Gastroesophageal sphincter (tissue), 4 donors: ENCODE results near the gene CARD11. TPM values are rescaled to one million over a fixed set of nuclear protein-coding genes. Genes with fewer than 3 reads are reported as not detected.

Experiments used
- ATAC-seq: fragments of 150-250 bp; one replicate; pipeline ENCODE4 v1.9.1; 2016; ENCODE audit warnings: mild to moderate bottlenecking, moderate library complexity
- H3K27ac ChIP-seq, 4 donors: fragments of 200-600 bp; sonication (generic) in 3 of 4; 1 replicate in 3 of 4; 2 replicates in 1 of 4; pipeline ENCODE4 v1.5.1; 2016 to 2019
- H3K27me3 ChIP-seq: fragments of 200-600 bp; sonication (generic); one replicate; pipeline ENCODE4 v1.5.1; 2019
- H3K36me3 ChIP-seq, 2 donors: fragments of 200-600 bp; sonication (generic); one replicate each; pipeline ENCODE4 v1.5.1; 2019; ENCODE audit warnings: control low read depth in 1 of 2
- H3K4me1 ChIP-seq, 3 donors: fragments of 200-600 bp; sonication (generic); 1 replicate in 2 of 3; 2 replicates in 1 of 3; pipeline ENCODE4 v1.5.1; 2016 to 2019; ENCODE audit warnings: control low read depth in 2 of 3
- H3K4me3 ChIP-seq, 2 donors: fragments of 200-600 bp; sonication (generic); one replicate each; pipeline ENCODE4 v1.5.1; 2019; ENCODE audit warnings: mild to moderate bottlenecking in 1 of 2, moderate library complexity in 1 of 2
- H3K9me3 ChIP-seq, 3 donors: fragments of 200-600 bp; sonication (generic); one replicate each; pipeline ENCODE4 v1.5.1; 2017 to 2019; ENCODE audit warnings: control low read depth in 2 of 3
- EP300 ChIP-seq: sonication (generic); formaldehyde crosslinking; IDR thresholded peaks from one replicate; pipeline ENCODE4 v1.6.1; 2017; ENCODE audit warnings: antibody characterized with exemption, mild to moderate bottlenecking
- POLR2A ChIP-seq, 2 donors: fragments of 450-650 bp; IDR thresholded peaks; one replicate each; pipeline ENCODE4 v1.6.1; 2017; ENCODE audit warnings: antibody characterized with exemption in 2 of 2, mild to moderate bottlenecking in 2 of 2, moderate library complexity in 1 of 2
- POLR2AphosphoS5 ChIP-seq: sonication (generic); formaldehyde crosslinking; IDR thresholded peaks from one replicate; pipeline ENCODE4 v1.6.1; 2017; ENCODE audit warnings: antibody characterized with exemption
- WGBS, 2 donors: methylation state at CpG; one replicate each; pipeline ENCODE4 v1.1.5; 2018; ENCODE audit warnings: low coverage in 1 of 2; 5-methylcytosine and 5-hydroxymethylcytosine counted together
- total RNA-seq, 4 donors: library from RNA; depleted of rRNA; stranded (reverse); fragments of >200 nt; gene quantifications; one replicate each; pipeline ENCODE4 v1.1.0, GENCODE V29; 2016
- TF ChIP-seq, protein P1 (sequence below), 4 experiments: fragments of 200-600 bp in 2 of 4; fragments of 450-650 bp in 2 of 4; sonication (generic) in 1 of 4; IDR thresholded peaks; one replicate each; pipeline ENCODE4 v1.5.1; 2017 to 2019; ENCODE audit warnings: antibody characterized with exemption in 4 of 4, mild to moderate bottlenecking in 2 of 4, moderate library complexity in 2 of 4

CARD11 gene
- total RNA-seq, 4 donors from 2014 or later: 0.27 to 0.67 (median 0.45) TPM

DNA sequence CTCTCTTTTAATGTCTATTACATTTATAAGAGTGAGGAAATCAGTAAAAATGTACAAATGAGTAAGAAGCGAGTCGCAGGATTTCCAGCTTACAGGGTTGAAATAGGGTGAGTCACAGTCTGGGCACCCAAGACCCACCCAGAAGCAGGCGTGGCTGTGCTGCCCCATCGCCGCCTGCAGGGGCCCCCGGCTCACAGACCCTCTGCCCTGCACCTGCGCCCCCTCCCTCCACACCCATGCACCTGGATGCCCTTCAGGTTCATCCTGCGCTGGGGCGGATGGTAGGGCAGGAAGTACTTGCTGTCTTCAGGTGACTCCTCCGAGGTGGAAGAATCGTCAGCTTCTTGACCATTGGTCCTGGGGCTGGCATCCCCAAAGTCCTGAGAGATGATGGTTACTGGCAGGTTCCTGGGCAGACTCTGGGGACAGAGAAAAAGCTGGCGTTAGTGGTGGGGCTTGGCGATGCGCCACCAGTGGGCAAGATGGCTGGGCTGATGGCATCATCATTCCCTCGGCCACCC, 109.4 kb downstream of the CARD11 start:
- peaks cover 57% of the 10 kb centered on the region for H3K27me3 ChIP-seq
- no peaks in the 10 kb centered on the region for H3K4me1 ChIP-seq
- H3K9me3 ChIP-seq: no peaks in the 10 kb centered on the region
- 86% methylated on average over 1 of the region's 15 CpGs; no CpG with 5 or more reads in 1 of the 2 donors for WGBS, 2 donors
- ATAC-seq: no peak
- no peaks in the 10 kb centered on the region for H3K36me3 ChIP-seq
- H3K27ac ChIP-seq: no peak overlapping the region
- TF ChIP-seq EP300 (no peak), POLR2AphosphoS5 (no peak)
- no peak overlapping the region for H3K4me3 ChIP-seq

DNA sequence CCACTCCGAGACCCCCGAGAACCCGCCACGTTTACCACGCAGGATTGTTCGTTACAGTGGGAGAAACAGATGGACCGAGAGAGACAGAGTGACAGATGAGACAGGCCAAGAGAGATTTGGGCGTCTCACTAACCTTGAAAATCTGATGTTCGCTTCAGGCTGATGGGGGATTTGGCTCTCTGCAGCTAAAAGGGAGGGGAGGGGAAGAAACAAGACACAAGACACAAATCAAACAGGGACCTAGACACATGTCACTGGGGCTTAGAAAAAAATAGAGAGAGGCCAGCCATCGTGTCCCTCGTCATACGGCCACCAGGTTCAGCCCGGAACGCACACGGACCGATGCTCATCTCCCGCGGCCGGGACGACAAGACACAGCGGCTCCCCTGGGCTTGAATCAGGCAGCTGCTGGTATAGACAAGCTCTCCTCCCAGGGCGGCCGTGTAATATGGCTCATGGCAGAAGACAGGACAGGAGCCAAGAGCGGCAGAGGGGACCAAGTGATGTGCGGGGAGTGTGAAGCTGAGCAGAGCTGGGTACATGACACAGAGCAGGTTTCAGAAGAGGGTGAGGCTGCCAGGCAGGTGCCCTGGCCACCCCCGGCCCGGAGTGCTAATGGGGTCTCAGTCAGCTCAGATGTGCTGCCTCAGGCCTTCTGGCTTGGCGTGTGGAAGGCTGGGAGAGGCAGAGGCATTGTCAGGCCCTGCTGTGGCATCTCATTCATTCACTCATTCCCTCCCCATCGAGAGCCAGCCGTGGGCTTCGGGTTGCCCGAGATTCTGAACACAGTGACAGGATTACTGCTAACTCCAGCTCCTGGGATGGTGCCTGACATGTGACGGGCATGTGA, 111.0 kb downstream of the CARD11 start:
- TF ChIP-seq POLR2AphosphoS5: no peak
- no peak for TF ChIP-seq EP300
- TF ChIP-seq, protein P1, sequence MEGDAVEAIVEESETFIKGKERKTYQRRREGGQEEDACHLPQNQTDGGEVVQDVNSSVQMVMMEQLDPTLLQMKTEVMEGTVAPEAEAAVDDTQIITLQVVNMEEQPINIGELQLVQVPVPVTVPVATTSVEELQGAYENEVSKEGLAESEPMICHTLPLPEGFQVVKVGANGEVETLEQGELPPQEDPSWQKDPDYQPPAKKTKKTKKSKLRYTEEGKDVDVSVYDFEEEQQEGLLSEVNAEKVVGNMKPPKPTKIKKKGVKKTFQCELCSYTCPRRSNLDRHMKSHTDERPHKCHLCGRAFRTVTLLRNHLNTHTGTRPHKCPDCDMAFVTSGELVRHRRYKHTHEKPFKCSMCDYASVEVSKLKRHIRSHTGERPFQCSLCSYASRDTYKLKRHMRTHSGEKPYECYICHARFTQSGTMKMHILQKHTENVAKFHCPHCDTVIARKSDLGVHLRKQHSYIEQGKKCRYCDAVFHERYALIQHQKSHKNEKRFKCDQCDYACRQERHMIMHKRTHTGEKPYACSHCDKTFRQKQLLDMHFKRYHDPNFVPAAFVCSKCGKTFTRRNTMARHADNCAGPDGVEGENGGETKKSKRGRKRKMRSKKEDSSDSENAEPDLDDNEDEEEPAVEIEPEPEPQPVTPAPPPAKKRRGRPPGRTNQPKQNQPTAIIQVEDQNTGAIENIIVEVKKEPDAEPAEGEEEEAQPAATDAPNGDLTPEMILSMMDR (IDR thresholded peaks at IDR 0.05): no peak
- no peak for TF ChIP-seq POLR2A (IDR thresholded peaks at IDR 0.05)
- Histone ChIP-seq H3K27me3 (peaks cover 52% of the 10 kb centered on the region), H3K9me3 (no peaks in the 10 kb centered on the region), H3K36me3 (no peaks in the 10 kb centered on the region), H3K4me3 (no peak overlapping the region), H3K4me1 (no peaks in the 10 kb centered on the region), H3K27ac (no peak overlapping the region)
- 69 to 78% methylated on average over 10 to 24 of the region's 33 CpGs for WGBS, 2 donors
- ATAC-seq: no peak

DNA sequence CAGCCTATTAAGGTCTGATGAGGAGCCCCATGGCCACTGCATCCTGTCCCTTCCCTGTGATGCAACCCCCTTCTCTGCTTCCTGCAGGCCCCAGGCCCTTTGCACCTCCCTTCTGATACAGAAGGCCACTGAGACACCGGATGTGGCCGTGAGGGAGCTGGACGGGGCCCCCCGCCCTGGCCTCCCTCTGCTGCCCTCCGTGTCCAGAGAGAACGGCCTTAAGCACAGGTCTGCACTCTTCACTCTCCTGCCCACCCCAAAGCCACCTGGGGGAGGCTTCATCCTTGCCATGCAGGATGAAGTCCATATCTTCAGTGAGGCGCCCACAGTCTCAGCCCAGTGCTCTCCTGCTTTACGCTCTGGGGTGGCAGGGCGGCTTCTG, 112.6 kb downstream of the CARD11 start:
- no peak for ATAC-seq
- Histone ChIP-seq H3K27me3 (peaks cover 41% of the 10 kb centered on the region), H3K36me3 (no peaks in the 10 kb centered on the region), H3K9me3 (no peaks in the 10 kb centered on the region), H3K27ac (no peak overlapping the region), H3K4me1 (no peaks in the 10 kb centered on the region), H3K4me3 (no peak overlapping the region)
- TF ChIP-seq POLR2AphosphoS5: no peak
- no peak for TF ChIP-seq POLR2A (IDR thresholded peaks at IDR 0.05)
- no peak for TF ChIP-seq EP300
- TF ChIP-seq, protein P1 (IDR thresholded peaks at IDR 0.05): no peak
- 80 to 86% methylated on average over 1 to 3 of the region's 9 CpGs for WGBS, 2 donors

DNA sequence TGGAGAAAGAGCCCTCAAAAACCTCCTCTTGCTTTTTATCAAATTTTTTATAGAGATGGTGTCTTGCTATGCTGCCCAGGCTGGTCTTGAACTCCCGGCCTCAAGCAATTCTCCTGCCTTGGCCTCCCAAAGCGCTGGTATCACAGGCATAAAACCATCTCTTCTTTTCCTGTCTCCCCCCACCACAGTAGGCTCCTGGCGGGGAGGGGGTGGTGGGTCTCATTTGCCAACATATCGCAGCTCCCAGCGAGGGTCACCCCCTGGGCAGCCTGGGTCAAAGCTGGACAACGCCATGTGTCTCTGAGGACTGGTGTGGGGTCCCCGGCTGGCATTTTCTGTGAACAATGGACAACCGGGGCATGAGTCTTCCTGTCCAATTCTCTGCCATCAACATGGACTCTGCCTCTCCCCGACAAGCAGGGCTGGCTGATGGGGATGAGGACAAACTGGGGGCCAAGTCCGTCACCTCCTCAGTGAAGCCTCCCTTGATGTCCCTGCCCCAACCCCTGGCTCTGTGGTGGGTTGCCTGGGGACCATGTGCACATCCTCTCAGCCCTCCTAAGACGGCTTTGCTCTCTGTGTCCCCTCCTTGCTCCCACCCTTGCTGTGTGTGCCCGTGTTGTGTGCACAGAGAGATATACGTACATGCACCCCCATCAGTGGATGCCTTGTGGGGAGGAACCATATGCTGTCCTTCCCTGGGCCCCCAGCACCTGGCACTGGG, 113.2 kb downstream of the CARD11 start:
- ATAC-seq: no peak
- no peaks in the 10 kb centered on the region for H3K36me3 ChIP-seq
- no peaks in the 10 kb centered on the region for H3K4me1 ChIP-seq
- no peak overlapping the region for H3K27ac ChIP-seq
- TF ChIP-seq, protein P1 (IDR thresholded peaks at IDR 0.05): no peak
- TF ChIP-seq EP300 (no peak), POLR2AphosphoS5 (no peak), POLR2A (IDR thresholded peaks at IDR 0.05) (no peak)
- H3K4me3 ChIP-seq: no peak overlapping the region
- no peaks in the 10 kb centered on the region for H3K9me3 ChIP-seq
- WGBS, 2 donors: 77 to 92% methylated on average over 2 to 4 of the region's 13 CpGs
- H3K27me3 ChIP-seq: peaks cover 44% of the 10 kb centered on the region

DNA sequence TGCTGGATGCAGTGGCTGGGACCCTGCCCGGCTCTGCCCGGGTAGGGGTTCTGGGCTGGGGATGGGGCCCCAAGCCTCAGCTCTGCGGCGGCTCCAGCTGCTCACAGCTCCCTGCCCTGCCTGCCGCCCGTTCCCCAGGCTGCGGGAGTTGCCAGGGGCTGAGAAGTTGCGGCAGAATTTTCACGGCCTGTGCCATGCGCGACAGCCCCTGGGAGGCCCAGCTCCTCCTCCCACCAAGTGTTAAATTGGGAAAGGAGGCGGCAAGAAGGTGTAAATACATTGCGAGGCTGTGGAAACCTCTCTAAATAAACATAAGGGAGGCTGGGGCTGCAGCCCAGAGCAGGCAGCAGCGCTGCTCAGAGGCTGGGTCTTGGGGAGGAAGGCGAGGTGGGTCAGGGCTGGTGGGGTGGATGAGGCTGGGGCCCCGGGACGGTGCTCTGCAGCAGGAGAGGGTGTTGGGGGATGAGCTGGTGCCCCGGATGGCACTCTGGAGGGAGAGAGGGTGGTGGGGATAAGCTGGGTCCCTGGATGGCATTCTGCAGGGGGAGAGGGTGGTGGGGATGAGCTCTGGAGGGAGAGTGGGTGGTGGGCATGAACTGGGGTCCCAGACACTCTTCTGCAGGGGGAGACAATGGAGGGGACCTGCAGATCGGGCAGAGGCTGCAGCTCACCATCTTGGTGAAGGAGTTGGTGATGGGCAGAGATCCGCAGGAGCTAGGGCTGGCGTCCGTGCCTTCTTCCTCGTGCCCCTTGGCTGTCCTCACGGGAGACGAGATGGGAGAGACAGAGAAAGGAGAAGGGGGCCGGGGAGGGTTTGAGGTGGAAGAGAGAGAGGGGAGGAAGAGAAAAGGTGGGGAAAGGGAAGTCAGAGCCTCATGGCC, 114.1 kb downstream of the CARD11 start:
- no peaks in the 10 kb centered on the region for H3K9me3 ChIP-seq
- WGBS, 2 donors: 70 to 86% methylated on average over 6 to 9 of the region's 26 CpGs
- H3K27ac ChIP-seq: no peak overlapping the region
- no peaks in the 10 kb centered on the region for H3K36me3 ChIP-seq
- no peak overlapping the region for H3K4me3 ChIP-seq
- peaks cover 50% of the 10 kb centered on the region for H3K27me3 ChIP-seq
- H3K4me1 ChIP-seq: no peaks in the 10 kb centered on the region
- no peak for TF ChIP-seq POLR2A (IDR thresholded peaks at IDR 0.05)
- TF ChIP-seq, protein P1 (IDR thresholded peaks at IDR 0.05): no peak
- TF ChIP-seq EP300: no peak
- no peak for TF ChIP-seq POLR2AphosphoS5
- ATAC-seq: no peak
